ENCODE measurements around the gene CDV3.

CDV3 gene

GRCh38 chr3:133588784-133589465, 15.4 kb downstream of the CDV3 start:
- Histone ChIP-seq H3K36me3 (ENCODE audit: insufficient read depth) (peaks cover 43% of the 10 kb centered on the region), H3K79me2 (ENCODE audit: insufficient read depth, low read depth) (peaks cover 42% of the 10 kb centered on the region), H3K4me2 (0 out of 2 replicates have a peak overlapping the region, but pooled peaks have one; percentile 4), H3K27me3 (ENCODE audit: insufficient read depth, low read depth) (no peaks in the 10 kb centered on the region), H3K4me3 (IDR thresholded peaks at IDR 0.05; ENCODE audit: insufficient read depth, low read depth, low read length) (no peak overlapping the region), H4K20me1 (ENCODE audit: insufficient read depth) (peaks cover 62% of the 10 kb centered on the region), H2AFZ (ENCODE audit: low read depth) (no peak overlapping the region), H3K4me1 (ENCODE audit: low read depth, poor library complexity, severe bottlenecking) (peaks cover 98% of the 10 kb centered on the region), H3K9ac (no peak overlapping the region), H3K27ac (no peak overlapping the region)
- TF ChIP-seq, protein P1, sequence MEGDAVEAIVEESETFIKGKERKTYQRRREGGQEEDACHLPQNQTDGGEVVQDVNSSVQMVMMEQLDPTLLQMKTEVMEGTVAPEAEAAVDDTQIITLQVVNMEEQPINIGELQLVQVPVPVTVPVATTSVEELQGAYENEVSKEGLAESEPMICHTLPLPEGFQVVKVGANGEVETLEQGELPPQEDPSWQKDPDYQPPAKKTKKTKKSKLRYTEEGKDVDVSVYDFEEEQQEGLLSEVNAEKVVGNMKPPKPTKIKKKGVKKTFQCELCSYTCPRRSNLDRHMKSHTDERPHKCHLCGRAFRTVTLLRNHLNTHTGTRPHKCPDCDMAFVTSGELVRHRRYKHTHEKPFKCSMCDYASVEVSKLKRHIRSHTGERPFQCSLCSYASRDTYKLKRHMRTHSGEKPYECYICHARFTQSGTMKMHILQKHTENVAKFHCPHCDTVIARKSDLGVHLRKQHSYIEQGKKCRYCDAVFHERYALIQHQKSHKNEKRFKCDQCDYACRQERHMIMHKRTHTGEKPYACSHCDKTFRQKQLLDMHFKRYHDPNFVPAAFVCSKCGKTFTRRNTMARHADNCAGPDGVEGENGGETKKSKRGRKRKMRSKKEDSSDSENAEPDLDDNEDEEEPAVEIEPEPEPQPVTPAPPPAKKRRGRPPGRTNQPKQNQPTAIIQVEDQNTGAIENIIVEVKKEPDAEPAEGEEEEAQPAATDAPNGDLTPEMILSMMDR (conservative IDR thresholded peaks at IDR 0.05; ENCODE audit: low read depth, low read length), result no peak

- peaks cover 56% of the 10 kb centered on the region for H4K20me1 ChIP-seq (ENCODE audit: insufficient read depth)
- no peak overlapping the region for H3K9ac ChIP-seq
Observed at GRCh38 chr3:133589503-133589902, 16.0 kb downstream of the CDV3 start.

GRCh38 chr3:133591271-133591742, 17.8 kb downstream of the CDV3 start:
- no peak overlapping the region for H3K4me2 ChIP-seq
- no peak overlapping the region for H3K4me3 ChIP-seq (IDR thresholded peaks at IDR 0.05; ENCODE audit: insufficient read depth, low read depth, low read length)
- peaks cover 29% of the 10 kb centered on the region; the same call in 1 of the 2 replicates for H3K36me3 ChIP-seq (ENCODE audit: insufficient read depth)
- TF ChIP-seq, protein P1 (conservative IDR thresholded peaks at IDR 0.05; ENCODE audit: low read depth, low read length), result no peak
- no peaks in the 10 kb centered on the region for H3K27me3 ChIP-seq (ENCODE audit: insufficient read depth, low read depth)
- H3K79me2 ChIP-seq (ENCODE audit: insufficient read depth, low read depth), result peaks cover 18% of the 10 kb centered on the region; the same call in 1 of the 2 replicates
- peaks cover 40% of the 10 kb centered on the region for H4K20me1 ChIP-seq (ENCODE audit: insufficient read depth)
- H3K9ac ChIP-seq, result no peak overlapping the region
- H3K27ac ChIP-seq, result no peak overlapping the region; the same call in 1 of the 2 replicates
- H3K4me1 ChIP-seq (ENCODE audit: low read depth, poor library complexity, severe bottlenecking), result peaks cover 74% of the 10 kb centered on the region
- no peak overlapping the region for H2AFZ ChIP-seq (ENCODE audit: low read depth)

More at GRCh38 chr3:133589503-133589902, 16.0 kb downstream of the CDV3 start:
- Histone ChIP-seq H3K27me3 (ENCODE audit: insufficient read depth, low read depth) (no peaks in the 10 kb centered on the region), H3K4me1 (ENCODE audit: low read depth, poor library complexity, severe bottlenecking) (peaks cover 92% of the 10 kb centered on the region), H3K36me3 (ENCODE audit: insufficient read depth) (peaks cover 37% of the 10 kb centered on the region; the same call in 1 of the 2 replicates), H3K4me3 (IDR thresholded peaks at IDR 0.05; ENCODE audit: insufficient read depth, low read depth, low read length) (no peak overlapping the region), H2AFZ (ENCODE audit: low read depth) (no peak overlapping the region), H3K27ac (no peak overlapping the region), H3K79me2 (ENCODE audit: insufficient read depth, low read depth) (peaks cover 36% of the 10 kb centered on the region), H3K4me2 (no peak overlapping the region)
- TF ChIP-seq, protein P1 (conservative IDR thresholded peaks at IDR 0.05; ENCODE audit: low read depth, low read length), result no peak

GRCh38 chr3:133592843-133593242, 19.4 kb downstream of the CDV3 start:
- peaks cover 9% of the 10 kb centered on the region; the same call in 1 of the 2 replicates for H3K79me2 ChIP-seq (ENCODE audit: insufficient read depth, low read depth)
- H4K20me1 ChIP-seq (ENCODE audit: insufficient read depth), result peaks cover 25% of the 10 kb centered on the region
- H2AFZ ChIP-seq (ENCODE audit: low read depth), result no peak overlapping the region
- no peaks in the 10 kb centered on the region for H3K27me3 ChIP-seq (ENCODE audit: insufficient read depth, low read depth)
- TF ChIP-seq, protein P1 (conservative IDR thresholded peaks at IDR 0.05; ENCODE audit: low read depth, low read length), result no peak
- H3K4me1 ChIP-seq (ENCODE audit: low read depth, poor library complexity, severe bottlenecking), result peaks cover 59% of the 10 kb centered on the region
- no peak overlapping the region for H3K4me2 ChIP-seq
- no peak overlapping the region for H3K4me3 ChIP-seq (IDR thresholded peaks at IDR 0.05; ENCODE audit: insufficient read depth, low read depth, low read length)
- peak overlapping the region; percentile 49 for H3K27ac ChIP-seq
- peaks cover 14% of the 10 kb centered on the region; the same call in 1 of the 2 replicates for H3K36me3 ChIP-seq (ENCODE audit: insufficient read depth)
- H3K9ac ChIP-seq, result no peak overlapping the region
